CD4-positive, alpha-beta T cell treated with Interleukin-15 for 1 hour (primary cell): ENCODE results near the gene PFKFB1.

ENCODE experiments used
- DNase-seq: peaks from one replicate; pipeline ENCODE4 v3.0.0-alpha.2; 2020

Gene PFKFB1

GRCh38 chrX:54921427-54922021, 72.5 kb downstream of the PFKFB1 start:
- DNase-seq: peak; percentile 50

- DNase-seq: no peak
Measured at GRCh38 chrX:54920610-54921426, 73.2 kb downstream of the PFKFB1 start, which contains the start of gene TRO. Gene TRO, plus strand, starts transcription at chrX:54920824. Its CDS starts 1,423 bp downstream, at chrX:54922247.

- DNase-seq: no peak
Measured at GRCh38 chrX:54909941-54910340, 84.0 kb downstream of the PFKFB1 start.

GRCh38 chrX:54894159-54894558, 99.8 kb downstream of the PFKFB1 start:
- no peak for DNase-seq

- peak; percentile 33 for DNase-seq
Measured at GRCh38 chrX:54891573-54891972, 102.4 kb downstream of the PFKFB1 start.

GRCh38 chrX:54885740-54886139, 108.2 kb downstream of the PFKFB1 start:
- no peak for DNase-seq
